CD4-positive, alpha-beta T cell (primary cell): ENCODE results near the gene GPA33. TPM values are rescaled to one million over a fixed set of nuclear protein-coding genes. Genes with fewer than 3 reads are reported as not detected.

Experiments
- ATAC-seq: fragments of 200-7000 bp; cut with Tn5 transposase; one replicate; pipeline ENCODE4 v1.10.0; 2022; ENCODE audit warnings: mild to moderate bottlenecking; ENCODE audit not compliant: poor library complexity
- CTCF ChIA-PET: fragments of 350-600 bp; sonication (Branson Sonifier 250); formaldehyde crosslinking; loops from one replicate; lab custom pipeline; 2021; ENCODE audit warnings: antibody characterized with exemption, inconsistent platforms; lab: Charles Lee
- POLR2A ChIA-PET: fragments of 350-600 bp; sonication (Branson Sonifier 250); formaldehyde crosslinking; loops from one replicate; lab custom pipeline; 2021; ENCODE audit warnings: antibody characterized with exemption, inconsistent platforms; lab: Charles Lee
- DNase-seq, 14 experiments: peaks; one replicate each; pipeline ENCODE4 v3.0.0-alpha.2; 2013 to 2020; ENCODE audit warnings: mixed read lengths in 2 of 14
- H3K27ac ChIP-seq, 2 donors: one replicate each; pipeline versions ENCODE4 v1.5.1 to v1.7.0; 2013; ENCODE audit warnings: low read length in 2 of 2, low read depth in 1 of 2, mild to moderate bottlenecking in 1 of 2
- H3K27me3 ChIP-seq, 2 experiments: 1 replicate in 1 of 2; 2 replicates in 1 of 2; pipeline versions ENCODE4 v1.6.1 to v1.7.0; 2013; ENCODE audit warnings: low read length in 2 of 2, control low read depth in 1 of 2, mild to moderate bottlenecking in 1 of 2, moderate library complexity in 1 of 2; ENCODE audit not compliant: insufficient read depth in 2 of 2, control insufficient read depth in 1 of 2
- H3K36me3 ChIP-seq: one replicate; pipeline ENCODE4 v1.6.1; 2013; ENCODE audit warnings: low read length, control low read depth; ENCODE audit not compliant: insufficient read depth
- H3K4me1 ChIP-seq: one replicate; pipeline ENCODE4 v1.6.1; 2013; ENCODE audit warnings: low read length, control low read depth; ENCODE audit not compliant: insufficient read depth
- H3K4me3 ChIP-seq: one replicate; pipeline ENCODE4 v1.5.1; 2013; ENCODE audit warnings: mild to moderate bottlenecking, low read length, moderate library complexity
- H3K9me3 ChIP-seq, 2 experiments: 1 replicate in 1 of 2; 2 replicates in 1 of 2; pipeline versions ENCODE4 v1.6.1 to v1.7.0; 2013; ENCODE audit warnings: low read length in 2 of 2, mild to moderate bottlenecking in 2 of 2, control low read depth in 1 of 2, moderate library complexity in 1 of 2; ENCODE audit not compliant: control insufficient read depth in 1 of 2, insufficient read depth in 1 of 2
- H3K27ac Mint-ChIP-seq: one replicate; pipeline ENCODE4 v1.8.0; 2020; ENCODE audit warnings: mixed read lengths
- H3K27me3 Mint-ChIP-seq: one replicate; pipeline ENCODE4 v1.8.0; 2021; ENCODE audit warnings: mixed read lengths
- H3K36me3 Mint-ChIP-seq: one replicate; pipeline ENCODE4 v1.8.0; 2021; ENCODE audit warnings: low read depth, mixed read lengths
- H3K4me1 Mint-ChIP-seq: one replicate; pipeline ENCODE4 v1.8.0; 2021; ENCODE audit warnings: low read depth, mixed read lengths
- H3K4me3 Mint-ChIP-seq: one replicate; pipeline ENCODE4 v1.8.0; 2020; ENCODE audit warnings: mild to moderate bottlenecking, mixed read lengths
- H3K9me3 Mint-ChIP-seq: one replicate; pipeline ENCODE4 v1.8.0; 2020; ENCODE audit warnings: mixed read lengths
- intact Hi-C, 2 experiments: fragments of 100-400 bp; cut with DNase I in 1 of 2; cut with micrococcal nuclease in 1 of 2; formaldehyde crosslinking; loops; one replicate each; pipeline versions ENCODE4 v1.15.1 to v1.9.0; 2023 to 2025; cut with DNase I, micrococcal nuclease
- total RNA-seq, 174 experiments: library from RNA in 2 of 174; stranded (reverse) in 2 of 174; gene quantifications; one replicate each; pipeline ENCODE4 v1.2.3 and lab custom pipeline; 2021 to 2026
- TF ChIP-seq, protein P1 (sequence below): fragments of 200-600 bp; IDR thresholded peaks from one replicate; pipeline ENCODE4 v1.8.0; 2022; ENCODE audit warnings: antibody characterized with exemption, mild to moderate bottlenecking

The GPA33 gene
- total RNA-seq, 2 experiments from 2014 or later, result 4.8 to 5.0 TPM

DNA sequence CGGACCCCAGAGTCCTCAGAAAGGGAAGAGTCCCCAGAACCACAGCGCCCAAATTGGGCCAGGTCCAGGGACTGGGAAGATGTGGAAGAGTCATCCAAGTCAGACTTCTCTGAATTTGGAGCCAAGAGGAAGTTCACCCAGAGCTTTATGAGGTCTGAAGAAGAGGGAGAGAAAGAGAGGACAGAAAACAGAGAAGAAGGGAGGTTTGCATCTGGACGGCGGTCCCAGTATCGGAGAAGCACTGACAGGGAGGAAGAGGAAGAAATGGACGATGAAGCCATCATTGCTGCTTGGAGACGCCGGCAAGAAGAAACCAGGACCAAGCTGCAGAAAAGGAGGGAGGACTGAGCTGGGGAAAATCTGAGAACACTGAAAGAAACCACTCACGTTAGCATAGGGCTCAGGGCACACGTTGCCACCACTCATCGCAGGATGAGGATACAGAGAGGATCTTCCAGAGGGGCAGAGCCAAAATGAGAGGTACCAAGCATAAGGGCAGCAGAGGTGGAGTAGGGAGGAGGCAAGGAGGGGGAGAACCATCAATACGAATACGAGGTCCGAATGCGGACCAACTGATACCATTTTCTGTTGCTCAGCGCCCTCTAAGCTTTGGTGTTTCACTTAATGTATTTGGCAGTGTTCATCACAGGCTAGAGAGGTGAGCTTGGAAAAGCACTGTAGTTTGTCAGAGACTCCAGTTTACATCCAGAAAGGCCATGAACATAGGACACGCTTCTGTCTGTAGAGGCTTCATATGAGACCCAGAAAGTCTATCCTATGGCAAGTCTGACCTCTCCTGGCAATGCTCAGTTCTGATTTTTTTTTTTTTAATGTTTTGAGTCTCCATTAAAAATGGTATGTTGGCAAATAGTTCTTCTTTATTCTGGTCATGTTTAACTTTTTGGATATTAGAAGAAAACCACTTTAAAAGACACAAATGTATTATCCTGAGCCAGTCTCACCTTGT lies 38.4 kb upstream of the GPA33 start:
- Mint-ChIP-seq H3K4me1 (no peaks in the 10 kb centered on the region), H3K9me3 (no peaks in the 10 kb centered on the region), H3K4me3 (no peak overlapping the region), H3K27me3 (peaks cover 12% of the 10 kb centered on the region), H3K36me3 (no peaks in the 10 kb centered on the region), H3K27ac (no peak overlapping the region)
- ChIA-PET POLR2A (interaction anchor here (0.5 to 0.6 kb wide), 2 partner anchors 92 to 223 kb away, joined by 3 to 4 read pairs; partner anchors contain the start of gene POU2F1), CTCF (interaction anchor here (1.3 kb wide), 1 partner anchor 218 kb away, joined by 4 read pairs; no protein-coding TSS in a partner anchor)
- no peaks in the 10 kb centered on the region for H3K36me3 ChIP-seq
- DNase-seq, result peak in 3 of 14 experiments; percentile 11 to 31 (median 30)
- peak; percentile 37 for ATAC-seq
- no peaks in the 10 kb centered on the region for H3K4me1 ChIP-seq
- intact Hi-C loops, result loop anchor here (1.0 to 2.0 kb wide), 2 partner anchors 62 to 220 kb away; no protein-coding TSS in a partner anchor
- TF ChIP-seq, protein P1, sequence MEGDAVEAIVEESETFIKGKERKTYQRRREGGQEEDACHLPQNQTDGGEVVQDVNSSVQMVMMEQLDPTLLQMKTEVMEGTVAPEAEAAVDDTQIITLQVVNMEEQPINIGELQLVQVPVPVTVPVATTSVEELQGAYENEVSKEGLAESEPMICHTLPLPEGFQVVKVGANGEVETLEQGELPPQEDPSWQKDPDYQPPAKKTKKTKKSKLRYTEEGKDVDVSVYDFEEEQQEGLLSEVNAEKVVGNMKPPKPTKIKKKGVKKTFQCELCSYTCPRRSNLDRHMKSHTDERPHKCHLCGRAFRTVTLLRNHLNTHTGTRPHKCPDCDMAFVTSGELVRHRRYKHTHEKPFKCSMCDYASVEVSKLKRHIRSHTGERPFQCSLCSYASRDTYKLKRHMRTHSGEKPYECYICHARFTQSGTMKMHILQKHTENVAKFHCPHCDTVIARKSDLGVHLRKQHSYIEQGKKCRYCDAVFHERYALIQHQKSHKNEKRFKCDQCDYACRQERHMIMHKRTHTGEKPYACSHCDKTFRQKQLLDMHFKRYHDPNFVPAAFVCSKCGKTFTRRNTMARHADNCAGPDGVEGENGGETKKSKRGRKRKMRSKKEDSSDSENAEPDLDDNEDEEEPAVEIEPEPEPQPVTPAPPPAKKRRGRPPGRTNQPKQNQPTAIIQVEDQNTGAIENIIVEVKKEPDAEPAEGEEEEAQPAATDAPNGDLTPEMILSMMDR, result peak; percentile 20
- peaks cover 3 to 6% of the 10 kb centered on the region in 2 experiments for H3K27me3 ChIP-seq
- H3K4me3 ChIP-seq, result no peak overlapping the region
- H3K9me3 ChIP-seq, result peaks cover 0 to 4% of the 10 kb centered on the region in 2 experiments
- no peak overlapping the region for H3K27ac ChIP-seq

DNA sequence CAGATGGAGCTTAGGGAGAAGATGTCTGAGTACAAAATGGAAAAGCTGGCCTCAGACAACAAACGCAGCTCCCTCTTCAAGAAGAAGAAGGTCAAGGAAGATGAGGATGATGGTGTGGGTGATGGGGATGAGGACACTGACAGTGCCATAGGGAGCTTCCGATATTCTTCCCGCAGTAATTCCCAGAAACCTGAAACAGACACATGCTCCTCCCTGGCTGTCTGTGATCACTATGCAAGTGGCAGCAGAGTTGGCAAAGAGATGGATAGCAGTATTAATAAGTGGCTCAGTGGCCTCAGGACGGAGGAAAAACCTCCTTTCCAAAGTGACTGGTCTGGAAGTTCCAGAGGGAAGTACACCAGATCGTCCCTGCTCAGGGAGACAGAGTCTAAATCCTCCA lies 37.5 kb upstream of the GPA33 start:
- H3K4me3 Mint-ChIP-seq, result no peak overlapping the region
- TF ChIP-seq, protein P1, result no peak
- intact Hi-C loops, result loop anchor here in 1 of 2 experiments (2.0 kb wide), 1 partner anchor 219 kb away; no protein-coding TSS in a partner anchor
- no peaks in the 10 kb centered on the region for H3K4me1 Mint-ChIP-seq
- DNase-seq, result no peak
- ChIA-PET POLR2A (no interaction called here), CTCF (interaction anchor here (1.3 kb wide), 1 partner anchor 217 kb away, joined by 4 read pairs; no protein-coding TSS in a partner anchor)
- no peak for ATAC-seq
- no peaks in the 10 kb centered on the region for H3K36me3 ChIP-seq
- H3K27me3 Mint-ChIP-seq, result peaks cover 12% of the 10 kb centered on the region
- H3K9me3 ChIP-seq, result peaks cover 0 to 4% of the 10 kb centered on the region in 2 experiments
- H3K36me3 Mint-ChIP-seq, result no peaks in the 10 kb centered on the region
- H3K9me3 Mint-ChIP-seq, result no peaks in the 10 kb centered on the region
- no peak overlapping the region for H3K27ac Mint-ChIP-seq
- H3K4me1 ChIP-seq, result no peaks in the 10 kb centered on the region
- H3K27me3 ChIP-seq, result peaks cover 3 to 6% of the 10 kb centered on the region in 2 experiments
- H3K4me3 ChIP-seq, result no peak overlapping the region
- no peak overlapping the region for H3K27ac ChIP-seq

DNA sequence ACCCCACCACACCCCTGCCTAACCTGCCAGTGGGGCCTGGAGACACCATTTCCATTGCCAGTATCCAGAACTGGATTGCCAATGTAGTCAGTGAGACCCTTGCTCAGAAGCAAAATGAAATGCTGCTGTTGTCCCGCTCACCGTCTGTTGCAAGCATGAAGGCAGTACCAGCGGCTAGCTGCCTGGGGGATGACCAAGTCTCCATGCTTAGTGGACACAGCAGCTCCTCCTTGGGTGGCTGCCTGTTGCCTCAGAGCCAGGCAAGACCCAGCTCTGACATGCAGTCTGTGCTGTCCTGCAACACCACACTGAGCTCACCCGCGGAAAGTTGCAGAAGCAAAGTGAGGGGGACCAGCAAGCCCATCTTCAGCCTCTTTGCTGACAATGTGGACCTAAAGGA lies 37.1 kb upstream of the GPA33 start:
- ChIA-PET CTCF (interaction anchor here (1.3 kb wide), 1 partner anchor 217 kb away, joined by 4 read pairs; no protein-coding TSS in a partner anchor), POLR2A (no interaction called here)
- Histone ChIP-seq H3K27me3 (peaks cover 2 to 3% of the 10 kb centered on the region in 2 experiments), H3K36me3 (no peaks in the 10 kb centered on the region), H3K9me3 (peaks cover 0 to 4% of the 10 kb centered on the region in 2 experiments), H3K27ac (no peak overlapping the region), H3K4me1 (no peaks in the 10 kb centered on the region), H3K4me3 (no peak overlapping the region)
- H3K9me3 Mint-ChIP-seq, result no peaks in the 10 kb centered on the region
- TF ChIP-seq, protein P1, result no peak
- H3K27ac Mint-ChIP-seq, result no peak overlapping the region
- H3K36me3 Mint-ChIP-seq, result no peaks in the 10 kb centered on the region
- ATAC-seq, result no peak
- DNase-seq, result no peak
- intact Hi-C loops, result no loop called here
- no peak overlapping the region for H3K4me3 Mint-ChIP-seq
- peaks cover 12% of the 10 kb centered on the region for H3K27me3 Mint-ChIP-seq
- no peaks in the 10 kb centered on the region for H3K4me1 Mint-ChIP-seq
